Neuronal stem cell (in vitro differentiated cells): ENCODE data around the gene ZNF550. TPM values are rescaled to one million over a fixed set of nuclear protein-coding genes. Genes with fewer than 3 reads are reported as not detected.
A peak's percentile ranks its signal among the peaks of the same experiment; 100 is the strongest.

Experiments
- DNase-seq: peaks from one replicate; pipeline ENCODE4 v3.0.0-alpha.2; 2013; ENCODE audit warnings: low spot score
- H2AFZ ChIP-seq: one replicate; pipeline ENCODE4 v1.6.1; 2013; ENCODE audit warnings: mild to moderate bottlenecking, low read length, inconsistent platforms
- H2AK5ac ChIP-seq: 2 replicates; pipeline ENCODE4 v1.6.1; 2013; ENCODE audit warnings: low read depth, mild to moderate bottlenecking, inconsistent platforms, low read length, moderate library complexity, mixed read lengths
- H2BK120ac ChIP-seq: 2 replicates; pipeline ENCODE4 v1.6.1; 2013; ENCODE audit warnings: low read depth, mild to moderate bottlenecking, inconsistent platforms, low read length, moderate library complexity, mixed read lengths
- H2BK12ac ChIP-seq: one replicate; pipeline ENCODE4 v1.6.1; 2013; ENCODE audit warnings: low read length, inconsistent platforms
- H2BK15ac ChIP-seq: 2 replicates; pipeline ENCODE4 v1.6.1; 2013; ENCODE audit warnings: mild to moderate bottlenecking, low read length, inconsistent platforms, mixed read lengths
- H2BK5ac ChIP-seq: one replicate; pipeline ENCODE4 v1.6.1; 2013; ENCODE audit warnings: inconsistent platforms, mild to moderate bottlenecking, low read length, moderate library complexity
- H3K14ac ChIP-seq: one replicate; pipeline ENCODE4 v1.6.1; 2013; ENCODE audit warnings: low read length, inconsistent platforms
- H3K18ac ChIP-seq: 2 replicates; pipeline ENCODE4 v1.6.1; 2013; ENCODE audit warnings: low read length, inconsistent platforms
- H3K23ac ChIP-seq: 2 replicates; pipeline ENCODE4 v1.6.1; 2013; ENCODE audit warnings: low read depth, mild to moderate bottlenecking, mixed read lengths, low read length, inconsistent platforms; ENCODE audit not compliant: poor library complexity
- H3K27ac ChIP-seq: replicated peaks from 3 replicates; pipeline ENCODE4 v1.5.1; 2013; ENCODE audit warnings: low read length, inconsistent platforms
- H3K27me3 ChIP-seq, 3 experiments: 2 replicates each; pipeline ENCODE4 v1.6.1; 2013; ENCODE audit warnings: low read length in 3 of 3, mild to moderate bottlenecking in 2 of 3, inconsistent platforms in 1 of 3, low read depth in 1 of 3, mixed read lengths in 1 of 3, moderate library complexity in 1 of 3; ENCODE audit not compliant: control insufficient read depth in 3 of 3, insufficient read depth in 3 of 3
- H3K36me3 ChIP-seq, 2 donors: replicated peaks in 1 of 2; 2 replicates each; pipeline ENCODE4 v1.6.1; 2013; ENCODE audit warnings: low read length in 2 of 2; ENCODE audit not compliant: control insufficient read depth in 2 of 2, insufficient read depth in 2 of 2
- H3K4ac ChIP-seq: 2 replicates; pipeline ENCODE4 v1.6.1; 2013; ENCODE audit warnings: inconsistent platforms, mild to moderate bottlenecking, low read length, moderate library complexity
- H3K4me1 ChIP-seq, 2 donors: 1 replicate in 1 of 2; 2 replicates in 1 of 2; pipeline ENCODE4 v1.6.1; 2013; ENCODE audit warnings: low read length in 2 of 2, low read depth in 1 of 2; ENCODE audit not compliant: control insufficient read depth in 2 of 2, insufficient read depth in 1 of 2
- H3K4me2 ChIP-seq: one replicate; pipeline ENCODE4 v1.6.1; 2013; ENCODE audit warnings: mild to moderate bottlenecking, low read length, inconsistent platforms; ENCODE audit not compliant: insufficient read depth, poor library complexity, severe bottlenecking
- H3K4me3 ChIP-seq, 2 donors: 2 replicates each; pipeline ENCODE4 v1.5.1; 2013; ENCODE audit warnings: low read length in 2 of 2, mild to moderate bottlenecking in 2 of 2, inconsistent platforms in 1 of 2, moderate library complexity in 1 of 2
- H3K79me1 ChIP-seq: one replicate; pipeline ENCODE4 v1.6.1; 2013; ENCODE audit warnings: low read depth, mild to moderate bottlenecking, inconsistent platforms, low read length, moderate library complexity
- H3K9ac ChIP-seq: one replicate; pipeline ENCODE4 v1.6.1; 2013; ENCODE audit warnings: mild to moderate bottlenecking, low read depth, low read length, inconsistent platforms; ENCODE audit not compliant: poor library complexity
- H3K9me3 ChIP-seq, 2 donors: replicated peaks in 1 of 2; 2 replicates each; pipeline versions ENCODE3 to v1.6.1; 2013; ENCODE audit warnings: low read length in 2 of 2, mild to moderate bottlenecking in 2 of 2, inconsistent platforms in 1 of 2, low read depth in 1 of 2, mixed read lengths in 1 of 2, moderate library complexity in 1 of 2; ENCODE audit not compliant: control insufficient read depth in 2 of 2, insufficient read depth in 1 of 2
- H4K8ac ChIP-seq: one replicate; pipeline ENCODE4 v1.6.1; 2013; ENCODE audit warnings: low read depth, mild to moderate bottlenecking, inconsistent platforms, low read length, moderate library complexity
- H4K91ac ChIP-seq: one replicate; pipeline ENCODE4 v1.6.1; 2013; ENCODE audit warnings: low read length, low read depth, mild to moderate bottlenecking, inconsistent platforms; ENCODE audit not compliant: poor library complexity
- WGBS, 2 donors: extraction: QIAGEN DNeasy Blood & Tissue Kit; methylation state at CpG; one replicate each; pipeline ENCODE4 v1.1.7; 2013; ENCODE audit warnings: missing lambda C conversion rate in 2 of 2, mixed read lengths in 1 of 2; ENCODE audit not compliant: insufficient read length in 2 of 2, insufficient replicate concordance in 1 of 2; ENCODE audit errors: extremely low coverage in 2 of 2; 5-methylcytosine and 5-hydroxymethylcytosine counted together
- polyA plus RNA-seq, 2 experiments: library from polyadenylated mRNA; stranded (reverse); fragments of 200-250 nt; gene quantifications; one replicate each; pipeline ENCODE4 v1.2.3, GENCODE V29; 2013

Gene ZNF550
- polyA plus RNA-seq (2013, experiment 1 of 2): 5.1 TPM
- polyA plus RNA-seq (2013, experiment 2 of 2): 5.7 TPM

DNA sequence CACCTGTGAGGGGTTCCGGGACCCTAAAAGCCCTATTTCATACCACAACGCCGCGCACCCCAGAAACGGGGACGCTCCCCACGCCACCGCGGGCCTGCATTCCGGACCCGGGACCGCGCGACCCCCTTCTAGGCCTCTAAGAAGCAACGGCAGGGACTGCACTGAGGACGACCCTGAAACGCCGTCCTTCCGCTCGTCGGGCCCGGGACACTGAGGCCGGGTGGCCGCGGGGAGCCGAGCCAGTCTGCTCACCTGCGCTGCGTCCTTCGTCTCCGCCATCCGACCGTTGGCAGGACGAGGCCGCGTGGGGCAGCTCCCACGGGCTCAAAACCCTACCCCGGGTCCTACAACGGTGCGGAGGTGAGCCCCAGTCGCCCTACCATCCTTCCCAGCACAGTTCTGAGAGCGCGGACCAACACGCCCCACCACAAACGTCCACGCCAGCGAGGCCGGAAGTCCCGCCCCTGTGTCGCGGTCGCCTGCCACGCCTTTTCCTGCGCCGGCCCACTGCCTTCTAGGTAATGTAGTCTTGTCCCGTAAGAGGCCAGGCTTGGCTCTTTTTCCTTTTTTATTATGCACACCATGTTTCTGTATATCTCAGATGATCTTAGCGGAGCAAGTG is at the start of gene ZNF550:
TSS of gene ZNF550 (minus strand) at position 460 of the 622 bp plus-strand sequence. CDS start at position 279, 181 bp downstream.
- Histone ChIP-seq H3K9me3 (peaks cover 8 to 42% of the 10 kb centered on the region in 2 donors), H4K91ac (no peak within 1 kb of the TSS), H3K18ac (peak within 1 kb of the TSS; percentile 76), H3K23ac (peak within 1 kb of the TSS; percentile 78), H3K9ac (peak within 1 kb of the TSS; percentile 97), H2AFZ (peak within 1 kb of the TSS; percentile 92), H3K4me2 (peak within 1 kb of the TSS; percentile 70), H3K36me3 (peaks cover 9 to 29% of the 10 kb centered on the region in 2 donors), H4K8ac (no peak within 1 kb of the TSS), H3K79me1 (peaks cover 5% of the 10 kb centered on the region), H3K27ac (no peak within 1 kb of the TSS), H3K4me3 (peak within 1 kb of the TSS; percentile 95 to 99), H2AK5ac (peak within 1 kb of the TSS; percentile 71), H2BK12ac (no peak within 1 kb of the TSS), H3K14ac (peak within 1 kb of the TSS; percentile 59), H2BK120ac (no peak within 1 kb of the TSS), H3K4me1 (peaks cover 8 to 10% of the 10 kb centered on the region in 2 donors), H3K4ac (no peak within 1 kb of the TSS), H2BK15ac (no peak within 1 kb of the TSS), H2BK5ac (peak within 1 kb of the TSS; percentile 91), H3K27me3 (no peaks in the 10 kb centered on the region)
- peak; percentile 64 for DNase-seq
- no CpG with 5 or more reads among the region's 56 CpGs for WGBS, 2 donors

DNA sequence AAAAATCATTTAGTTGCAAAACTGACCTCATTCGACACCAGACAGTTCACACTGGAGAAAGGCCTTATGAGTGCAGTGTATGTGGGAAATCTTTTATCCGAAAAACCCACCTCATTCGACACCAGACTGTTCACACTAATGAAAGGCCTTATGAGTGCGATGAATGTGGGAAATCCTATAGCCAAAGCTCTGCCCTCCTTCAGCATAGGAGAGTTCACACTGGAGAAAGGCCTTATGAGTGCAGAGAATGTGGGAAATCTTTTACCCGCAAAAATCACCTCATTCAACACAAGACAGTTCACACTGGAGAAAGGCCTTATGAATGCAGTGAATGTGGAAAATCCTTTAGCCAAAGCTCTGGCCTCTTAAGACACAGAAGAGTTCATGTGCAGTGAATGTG is 47.3 kb upstream of the ZNF550 start:
- Histone ChIP-seq H2BK12ac (no peak overlapping the region), H3K4me1 (no peaks in the 10 kb centered on the region), H2AFZ (no peak overlapping the region), H3K14ac (no peak overlapping the region), H2BK5ac (no peak overlapping the region), H3K9me3 (peaks cover 5 to 6% of the 10 kb centered on the region in 2 donors), H3K79me1 (no peaks in the 10 kb centered on the region), H3K23ac (no peak overlapping the region), H4K8ac (no peak overlapping the region), H2AK5ac (no peak overlapping the region), H3K36me3 (peaks cover 21 to 65% of the 10 kb centered on the region in 2 donors), H3K27me3 (no peaks in the 10 kb centered on the region), H3K9ac (no peak overlapping the region), H3K18ac (no peak overlapping the region), H3K4me3 (no peak overlapping the region), H4K91ac (no peak overlapping the region), H2BK120ac (no peak overlapping the region), H3K4ac (no peak overlapping the region), H3K4me2 (no peak overlapping the region), H2BK15ac (no peak overlapping the region), H3K27ac (no peak overlapping the region)
- WGBS, 2 donors: no CpG with 5 or more reads among the region's 5 CpGs
- no peak for DNase-seq

- no peak within 1 kb of the TSS for H2BK5ac ChIP-seq
- H2BK12ac ChIP-seq: no peak within 1 kb of the TSS
- H3K79me1 ChIP-seq: peaks cover 6% of the 10 kb centered on the region
- no peak within 1 kb of the TSS for H2BK120ac ChIP-seq
- WGBS, 2 donors: no CpG with 5 or more reads among the region's 53 CpGs
- peak within 1 kb of the TSS; percentile 97 for H3K4me3 ChIP-seq
- H3K18ac ChIP-seq: peak within 1 kb of the TSS; percentile 84
- H3K23ac ChIP-seq: peak within 1 kb of the TSS; percentile 77
- H4K91ac ChIP-seq: no peak within 1 kb of the TSS
- H3K36me3 ChIP-seq: peaks cover 3 to 28% of the 10 kb centered on the region in 2 donors
- DNase-seq: peak; percentile 80
- peak within 1 kb of the TSS; percentile 71 for H2AK5ac ChIP-seq
- H3K9ac ChIP-seq: peak within 1 kb of the TSS; percentile 90
- no peak within 1 kb of the TSS for H3K4ac ChIP-seq
- H3K4me2 ChIP-seq: peak within 1 kb of the TSS; percentile 87
- H3K27ac ChIP-seq: no peak within 1 kb of the TSS
- no peak within 1 kb of the TSS for H2BK15ac ChIP-seq
- H3K4me1 ChIP-seq: peaks cover 4 to 5% of the 10 kb centered on the region in 2 donors
- H4K8ac ChIP-seq: no peak within 1 kb of the TSS
- H3K9me3 ChIP-seq: peaks cover 0 to 5% of the 10 kb centered on the region in 2 donors
- H3K27me3 ChIP-seq: no peaks in the 10 kb centered on the region
- peak within 1 kb of the TSS; percentile 97 for H2AFZ ChIP-seq
- H3K14ac ChIP-seq: peak within 1 kb of the TSS; percentile 82
Measured at GRCh38 chr19:57599761-57600383, 40.2 kb upstream of the ZNF550 start, which contains the start of gene ZNF530. ZNF530 (plus strand) TSS chr19:57599885; CDS start chr19:57604346, 4,461 bp downstream.

GRCh38 chr19:57599377-57599760 is 39.7 kb upstream of the ZNF550 start:
- H3K27ac ChIP-seq: no peak overlapping the region
- no peak overlapping the region for H3K14ac ChIP-seq
- no peak overlapping the region for H2BK5ac ChIP-seq
- H2BK12ac ChIP-seq: no peak overlapping the region
- H2BK120ac ChIP-seq: no peak overlapping the region
- no peak overlapping the region for H4K8ac ChIP-seq
- H3K4me3 ChIP-seq: peak overlapping the region; percentile 97
- peak overlapping the region; percentile 97 for H2AFZ ChIP-seq
- H3K36me3 ChIP-seq: peaks cover 3 to 23% of the 10 kb centered on the region in 2 donors
- H3K4ac ChIP-seq: no peak overlapping the region
- H3K4me2 ChIP-seq: peak overlapping the region; percentile 29
- no CpG with 5 or more reads among the region's 8 CpGs for WGBS, 2 donors
- no peaks in the 10 kb centered on the region for H3K27me3 ChIP-seq
- H3K4me1 ChIP-seq: peaks cover 4 to 5% of the 10 kb centered on the region in 2 donors
- no peak for DNase-seq
- no peak overlapping the region for H2AK5ac ChIP-seq
- peaks cover 0 to 5% of the 10 kb centered on the region in 2 donors for H3K9me3 ChIP-seq
- H4K91ac ChIP-seq: no peak overlapping the region
- peaks cover 6% of the 10 kb centered on the region for H3K79me1 ChIP-seq
- no peak overlapping the region for H3K9ac ChIP-seq
- H3K23ac ChIP-seq: no peak overlapping the region
- H3K18ac ChIP-seq: no peak overlapping the region
- H2BK15ac ChIP-seq: no peak overlapping the region
